HCT116 (cell line): Measurements from ENCODE around the gene SPTLC1. TPM values are rescaled to one million over a fixed set of nuclear protein-coding genes. Genes with fewer than 3 reads are reported as not detected.

Experiments
- ATAC-seq: fragments of 200-7000 bp; cut with Tn5 transposase; 2 replicates; pipeline ENCODE4 v1.9.1; 2020; ENCODE audit warnings: mild to moderate bottlenecking, moderate library complexity
- BruUV-seq: library from RNA; stranded (reverse); fragments of 400-500 nt; replicated peaks from 2 replicates; lab custom pipeline; 2021; lab: Mats Ljungman, UMichigan
- CTCF ChIA-PET: fragments of 300-600 bp; sonication (Branson Sonifier 250); formaldehyde crosslinking; loops from one replicate; lab custom pipeline; 2021; ENCODE audit warnings: antibody characterized with exemption; lab: Charles Lee
- POLR2A ChIA-PET: fragments of 300-600, 350-600 bp; sonication (Branson Sonifier 250); formaldehyde crosslinking; loops from one replicate; lab custom pipeline; 2021; ENCODE audit warnings: antibody characterized with exemption; lab: Charles Lee
- RAD21 ChIA-PET, 2 experiments: fragments of 300-600 bp; sonication (Branson Sonifier 250); formaldehyde crosslinking; loops; one replicate each; lab custom pipeline; 2023; ENCODE audit warnings: low total read pairs in 2 of 2; ENCODE audit not compliant: uncharacterized antibody in 2 of 2, unreplicated experiment in 2 of 2, low non-redundant PET in 1 of 2; lab: Charles Lee
- DNase-seq: peaks from one replicate; pipeline ENCODE4 v3.0.0-alpha.2; 2010; ENCODE audit warnings: low read depth, low spot score
- H2AFZ ChIP-seq: fragments of 200-600 bp; shearing (Covaris generic), sonication (generic); 2 replicates; pipeline ENCODE4 v1.6.1; 2017; ENCODE audit warnings: low read depth, mixed run types, mixed read lengths, antibody characterized with exemption, low read length; ENCODE audit not compliant: poor library complexity, severe bottlenecking
- H3K27ac ChIP-seq: 2 replicates; pipeline ENCODE4 v1.5.1; 2012; ENCODE audit warnings: low read depth, low read length
- H3K27me3 ChIP-seq: fragments of 200-600 bp; sonication (generic); 2 replicates; pipeline ENCODE4 v1.6.1; 2016; ENCODE audit warnings: mixed run types, low read length, mixed read lengths; ENCODE audit not compliant: insufficient read depth
- H3K36me3 ChIP-seq, 2 experiments: fragments of 200-500 bp in 1 of 2; fragments of 200-600 bp in 1 of 2; sonication (Bioruptor generic) in 1 of 2; sonication (generic) in 1 of 2; 2 replicates each; pipeline versions ENCODE4 v1.5.1 to v1.6.1; 2014 to 2016; ENCODE audit warnings: low read length in 2 of 2, inconsistent platforms in 1 of 2, mixed read lengths in 1 of 2, mixed run types in 1 of 2; ENCODE audit not compliant: insufficient read depth in 2 of 2, control insufficient read depth in 1 of 2
- H3K4me1 ChIP-seq, 2 experiments: fragments of 200-600 bp in 1 of 2; sonication (generic) in 1 of 2; 2 replicates each; pipeline versions ENCODE4 v1.5.1 to v1.6.1; 2012 to 2017; ENCODE audit warnings: low read length in 2 of 2, inconsistent platforms in 1 of 2, mild to moderate bottlenecking in 1 of 2, mixed read lengths in 1 of 2, mixed run types in 1 of 2, moderate library complexity in 1 of 2; ENCODE audit not compliant: insufficient read depth in 2 of 2, control insufficient read depth in 1 of 2
- H3K4me2 ChIP-seq: fragments of 200-600 bp; sonication (generic); 2 replicates; pipeline ENCODE4 v1.6.1; 2017; ENCODE audit warnings: mixed run types, low read length, mixed read lengths
- H3K4me3 ChIP-seq, 2 experiments: fragments of 200-600 bp in 1 of 2; sonication (generic) in 1 of 2; replicated peaks in 1 of 2; 2 replicates each; pipeline ENCODE4 v1.5.1; 2011 to 2016; ENCODE audit warnings: low read length in 2 of 2, control low read depth in 1 of 2, low read depth in 1 of 2, mild to moderate bottlenecking in 1 of 2, mixed read lengths in 1 of 2, mixed run types in 1 of 2
- H3K79me2 ChIP-seq: fragments of 200-600 bp; sonication (generic); 2 replicates; pipeline ENCODE4 v1.6.1; 2017; ENCODE audit warnings: mild to moderate bottlenecking, mixed run types, low read length, moderate library complexity, mixed read lengths; ENCODE audit not compliant: insufficient read depth
- H3K9ac ChIP-seq: fragments of 200-600 bp; sonication (generic); 2 replicates; pipeline ENCODE4 v1.6.1; 2016; ENCODE audit warnings: low read length, mixed read lengths
- H3K9me2 ChIP-seq: fragments of 200-600 bp; sonication (generic), shearing (Covaris generic); 2 replicates; pipeline ENCODE4 v1.6.1; 2017; ENCODE audit warnings: mixed run types, mild to moderate bottlenecking, moderate library complexity; ENCODE audit not compliant: insufficient read depth
- H3K9me3 ChIP-seq, 2 experiments: fragments of 200-500 bp in 1 of 2; fragments of 200-600 bp in 1 of 2; sonication (Bioruptor generic) in 1 of 2; sonication (generic) in 1 of 2; 2 replicates each; pipeline ENCODE4 v1.6.1; 2014 to 2017; ENCODE audit warnings: low read length in 2 of 2, mixed read lengths in 2 of 2, inconsistent platforms in 1 of 2, low read depth in 1 of 2, mild to moderate bottlenecking in 1 of 2, mixed run types in 1 of 2, moderate library complexity in 1 of 2; ENCODE audit not compliant: control insufficient read depth in 1 of 2, insufficient read depth in 1 of 2
- H4K20me1 ChIP-seq: fragments of 200-600 bp; sonication (generic), shearing (Covaris generic); 2 replicates; pipeline ENCODE4 v1.6.1; 2017; ENCODE audit warnings: mixed run types, mild to moderate bottlenecking, moderate library complexity; ENCODE audit not compliant: insufficient read depth
- CBX3 ChIP-seq: IDR thresholded peaks from 2 replicates; pipeline ENCODE4 v1.6.1; 2012; ENCODE audit warnings: low read depth
- ELF1 ChIP-seq: IDR thresholded peaks from 2 replicates; pipeline ENCODE4 v1.6.1; 2012; ENCODE audit warnings: low read depth, borderline replicate concordance
- EZH2 ChIP-seq: fragments of 200-600 bp; sonication (generic); IDR thresholded peaks from 2 replicates; pipeline ENCODE4 v1.6.1; 2017; ENCODE audit warnings: antibody characterized with exemption, mixed run types
- EZH2phosphoT487 ChIP-seq: fragments of 200-600 bp; IDR thresholded peaks from 2 replicates; pipeline ENCODE4 v1.6.1; 2018; ENCODE audit warnings: antibody characterized with exemption, borderline replicate concordance
- JUND ChIP-seq: IDR thresholded peaks from 2 replicates; pipeline ENCODE4 v1.6.1; 2012
- POLR2A ChIP-seq: IDR thresholded peaks from 2 replicates; pipeline ENCODE4 v1.7.0; 2011; ENCODE audit warnings: borderline replicate concordance; ENCODE audit not compliant: insufficient read depth, insufficient read length; ENCODE audit errors: extremely low read depth
- REST ChIP-seq: IDR thresholded peaks from 2 replicates; pipeline ENCODE4 v1.6.1; 2012; ENCODE audit warnings: low read depth
- SIN3A ChIP-seq: IDR thresholded peaks from 2 replicates; pipeline ENCODE4 v1.6.1; 2012; ENCODE audit warnings: low read depth
- SP1 ChIP-seq: IDR thresholded peaks from 2 replicates; pipeline ENCODE4 v1.6.1; 2012; ENCODE audit warnings: low read depth
- SRF ChIP-seq: IDR thresholded peaks from 2 replicates; pipeline ENCODE4 v1.6.1; 2012; ENCODE audit warnings: low read depth
- ZNF274 ChIP-seq: fragments of 200-500 bp; sonication (Bioruptor generic); IDR thresholded peaks from 2 replicates; pipeline ENCODE4 v1.6.1; 2014; ENCODE audit warnings: mild to moderate bottlenecking, low read depth, low read length, inconsistent platforms
- intact Hi-C: fragments of 100-400 bp; cut with micrococcal nuclease; formaldehyde crosslinking; loops from 2 replicates; pipeline ENCODE4 v1.10.0; 2022
- total RNA-seq: library from RNA; stranded (reverse); gene quantifications from one replicate; pipeline ENCODE4 v1.2.1, GENCODE V29; 2021; ENCODE audit not compliant: unreplicated experiment
- TF ChIP-seq, protein P1 (sequence below): IDR thresholded peaks from 2 replicates; pipeline ENCODE4 v1.6.1; 2011; ENCODE audit warnings: mild to moderate bottlenecking, low read length, moderate library complexity; ENCODE audit not compliant: insufficient replicate concordance; ENCODE audit errors: extremely low read depth
- TF ChIP-seq, protein P2 (sequence below), 3 experiments: fragments of 200-600 bp in 1 of 3; sonication (generic) in 1 of 3; IDR thresholded peaks in 2 of 3; conservative IDR thresholded peaks in 1 of 3; 2 replicates each; pipeline ENCODE4 v1.5.1; 2012 to 2017; ENCODE audit warnings: low read depth in 2 of 3, low read length in 2 of 3, antibody characterized with exemption in 1 of 3, borderline replicate concordance in 1 of 3, control low read depth in 1 of 3, mild to moderate bottlenecking in 1 of 3, mixed read lengths in 1 of 3, mixed run types in 1 of 3, moderate library complexity in 1 of 3; ENCODE audit not compliant: insufficient read depth in 1 of 3
- TF ChIP-seq, protein P3 (sequence below): IDR thresholded peaks from 2 replicates; pipeline ENCODE4 v1.6.1; 2012

SPTLC1 gene
- total RNA-seq, 1 experiment from 2014 or later, result 81.7 TPM

- CTCF ChIA-PET, result no interaction called here
- no TSS peak for BruUV-seq
- RAD21 ChIA-PET, result no interaction called here
- H3K9ac ChIP-seq, result no peak overlapping the region
- H4K20me1 ChIP-seq, result no peaks in the 10 kb centered on the region
- POLR2A ChIA-PET, result no interaction called here
- intact Hi-C loops, result no loop called here
- no peak for ATAC-seq
- H3K27me3 ChIP-seq, result no peaks in the 10 kb centered on the region
- TF ChIP-seq JUND (no peak), SP1 (no peak), SRF (no peak), REST (no peak), EZH2 (no peak), ELF1 (no peak), EZH2phosphoT487 (no peak), POLR2A (no peak), SIN3A (no peak), ZNF274 (no peak), CBX3 (no peak)
- TF ChIP-seq, protein P1, sequence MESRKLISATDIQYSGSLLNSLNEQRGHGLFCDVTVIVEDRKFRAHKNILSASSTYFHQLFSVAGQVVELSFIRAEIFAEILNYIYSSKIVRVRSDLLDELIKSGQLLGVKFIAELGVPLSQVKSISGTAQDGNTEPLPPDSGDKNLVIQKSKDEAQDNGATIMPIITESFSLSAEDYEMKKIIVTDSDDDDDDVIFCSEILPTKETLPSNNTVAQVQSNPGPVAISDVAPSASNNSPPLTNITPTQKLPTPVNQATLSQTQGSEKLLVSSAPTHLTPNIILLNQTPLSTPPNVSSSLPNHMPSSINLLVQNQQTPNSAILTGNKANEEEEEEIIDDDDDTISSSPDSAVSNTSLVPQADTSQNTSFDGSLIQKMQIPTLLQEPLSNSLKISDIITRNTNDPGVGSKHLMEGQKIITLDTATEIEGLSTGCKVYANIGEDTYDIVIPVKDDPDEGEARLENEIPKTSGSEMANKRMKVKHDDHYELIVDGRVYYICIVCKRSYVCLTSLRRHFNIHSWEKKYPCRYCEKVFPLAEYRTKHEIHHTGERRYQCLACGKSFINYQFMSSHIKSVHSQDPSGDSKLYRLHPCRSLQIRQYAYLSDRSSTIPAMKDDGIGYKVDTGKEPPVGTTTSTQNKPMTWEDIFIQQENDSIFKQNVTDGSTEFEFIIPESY, result no peak
- TF ChIP-seq, protein P2, sequence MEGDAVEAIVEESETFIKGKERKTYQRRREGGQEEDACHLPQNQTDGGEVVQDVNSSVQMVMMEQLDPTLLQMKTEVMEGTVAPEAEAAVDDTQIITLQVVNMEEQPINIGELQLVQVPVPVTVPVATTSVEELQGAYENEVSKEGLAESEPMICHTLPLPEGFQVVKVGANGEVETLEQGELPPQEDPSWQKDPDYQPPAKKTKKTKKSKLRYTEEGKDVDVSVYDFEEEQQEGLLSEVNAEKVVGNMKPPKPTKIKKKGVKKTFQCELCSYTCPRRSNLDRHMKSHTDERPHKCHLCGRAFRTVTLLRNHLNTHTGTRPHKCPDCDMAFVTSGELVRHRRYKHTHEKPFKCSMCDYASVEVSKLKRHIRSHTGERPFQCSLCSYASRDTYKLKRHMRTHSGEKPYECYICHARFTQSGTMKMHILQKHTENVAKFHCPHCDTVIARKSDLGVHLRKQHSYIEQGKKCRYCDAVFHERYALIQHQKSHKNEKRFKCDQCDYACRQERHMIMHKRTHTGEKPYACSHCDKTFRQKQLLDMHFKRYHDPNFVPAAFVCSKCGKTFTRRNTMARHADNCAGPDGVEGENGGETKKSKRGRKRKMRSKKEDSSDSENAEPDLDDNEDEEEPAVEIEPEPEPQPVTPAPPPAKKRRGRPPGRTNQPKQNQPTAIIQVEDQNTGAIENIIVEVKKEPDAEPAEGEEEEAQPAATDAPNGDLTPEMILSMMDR (IDR thresholded peaks at IDR 0.05 in 2 of 3, conservative IDR thresholded peaks at IDR 0.05 in 1 of 3; ENCODE audit: borderline replicate concordance in 1 of 3, insufficient read depth in 1 of 3, low read depth in 2 of 3, low read length in 2 of 3), result no peak
- TF ChIP-seq, protein P3, sequence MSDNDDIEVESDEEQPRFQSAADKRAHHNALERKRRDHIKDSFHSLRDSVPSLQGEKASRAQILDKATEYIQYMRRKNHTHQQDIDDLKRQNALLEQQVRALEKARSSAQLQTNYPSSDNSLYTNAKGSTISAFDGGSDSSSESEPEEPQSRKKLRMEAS, result no peak
- TF ChIP-seq, all 23 proteins: peak for 0
- Histone ChIP-seq H3K4me2 (no peak overlapping the region), H3K27ac (no peak overlapping the region), H3K9me2 (no peaks in the 10 kb centered on the region), H3K4me3 (no peak overlapping the region), H3K79me2 (no peaks in the 10 kb centered on the region), H3K9me3 (no peaks in the 10 kb centered on the region), H3K36me3 (no peaks in the 10 kb centered on the region), H2AFZ (no peak overlapping the region), H3K4me1 (peaks cover 7 to 9% of the 10 kb centered on the region in 2 experiments; a peak in 3 of 4 replicates)
- DNase-seq, result no peak
Measured at GRCh38 chr9:92155221-92155620, 40.0 kb upstream of the SPTLC1 start.
